ENCODE measurements around the gene SLC7A5. TPM values are rescaled to one million over a fixed set of nuclear protein-coding genes. Genes with fewer than 3 reads are reported as not detected.

The SLC7A5 gene
- total RNA-seq, 2 donors from 2014 or later, result 3.3 to 232 TPM

- Histone ChIP-seq H3K27me3 (replicated peaks; ENCODE audit: insufficient read depth) (no peaks in the 10 kb centered on the region), H3K36me3 (no peaks in the 10 kb centered on the region), H3K9me3 (no peaks in the 10 kb centered on the region), H3K27ac (no peak overlapping the region), H3K4me1 (replicated peaks) (no peaks in the 10 kb centered on the region), H3K4me3 (no peak overlapping the region)
- intact Hi-C loops (cut with DNase I), result no loop called here
- 83% methylated on average over 16 of the region's 37 CpGs for WGBS
- DNase-seq (ENCODE audit: low spot score), result no peak
- no peak for TF ChIP-seq POLR2A (IDR thresholded peaks at IDR 0.05)
- TF ChIP-seq, protein P1, sequence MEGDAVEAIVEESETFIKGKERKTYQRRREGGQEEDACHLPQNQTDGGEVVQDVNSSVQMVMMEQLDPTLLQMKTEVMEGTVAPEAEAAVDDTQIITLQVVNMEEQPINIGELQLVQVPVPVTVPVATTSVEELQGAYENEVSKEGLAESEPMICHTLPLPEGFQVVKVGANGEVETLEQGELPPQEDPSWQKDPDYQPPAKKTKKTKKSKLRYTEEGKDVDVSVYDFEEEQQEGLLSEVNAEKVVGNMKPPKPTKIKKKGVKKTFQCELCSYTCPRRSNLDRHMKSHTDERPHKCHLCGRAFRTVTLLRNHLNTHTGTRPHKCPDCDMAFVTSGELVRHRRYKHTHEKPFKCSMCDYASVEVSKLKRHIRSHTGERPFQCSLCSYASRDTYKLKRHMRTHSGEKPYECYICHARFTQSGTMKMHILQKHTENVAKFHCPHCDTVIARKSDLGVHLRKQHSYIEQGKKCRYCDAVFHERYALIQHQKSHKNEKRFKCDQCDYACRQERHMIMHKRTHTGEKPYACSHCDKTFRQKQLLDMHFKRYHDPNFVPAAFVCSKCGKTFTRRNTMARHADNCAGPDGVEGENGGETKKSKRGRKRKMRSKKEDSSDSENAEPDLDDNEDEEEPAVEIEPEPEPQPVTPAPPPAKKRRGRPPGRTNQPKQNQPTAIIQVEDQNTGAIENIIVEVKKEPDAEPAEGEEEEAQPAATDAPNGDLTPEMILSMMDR (IDR thresholded peaks at IDR 0.05), result no peak
- no peak for TF ChIP-seq POLR2AphosphoS5 (IDR thresholded peaks at IDR 0.05)
These were observed 38.5 kb downstream of the SLC7A5 start for GRCh38 chr16:87830673-87831420.

DNA sequence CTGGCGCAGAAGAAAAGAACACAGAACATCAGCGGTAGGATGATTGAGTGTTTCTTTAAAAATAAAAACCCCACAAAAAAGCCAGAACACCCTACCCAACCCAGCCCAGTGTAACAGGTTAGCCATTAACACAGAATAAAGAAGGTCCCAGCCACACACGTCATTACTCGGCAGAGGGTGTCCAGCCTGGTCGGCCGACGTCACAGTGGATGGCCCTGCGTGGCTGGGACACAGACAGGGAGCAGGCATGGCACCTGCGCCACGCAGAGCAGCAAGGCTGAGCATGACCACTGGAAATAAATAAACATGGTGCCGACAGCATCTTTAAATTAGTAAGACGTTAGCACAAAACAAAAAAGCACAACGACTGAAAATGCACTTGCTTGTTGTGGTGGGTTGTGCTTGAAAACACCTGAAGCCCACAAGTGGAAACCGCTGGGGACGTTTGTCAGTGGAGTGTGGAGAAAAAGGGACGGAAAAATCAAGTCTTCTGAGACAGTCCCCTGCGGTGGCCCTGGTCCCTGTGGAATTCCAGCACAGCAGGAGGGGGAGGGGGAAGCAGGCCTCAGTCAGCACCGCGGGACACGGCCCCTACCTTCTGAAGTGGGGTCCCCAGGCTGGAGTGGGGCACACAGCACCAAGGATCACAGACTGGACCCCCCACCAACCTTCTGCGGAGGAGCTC is 39.2 kb downstream of the SLC7A5 start:
- intact Hi-C loops (cut with DNase I), result no loop called here
- TF ChIP-seq POLR2AphosphoS5 (IDR thresholded peaks at IDR 0.05), result no peak
- no peak for TF ChIP-seq POLR2A (IDR thresholded peaks at IDR 0.05)
- TF ChIP-seq, protein P1 (IDR thresholded peaks at IDR 0.05), result no peak
- no peak overlapping the region for H3K4me3 ChIP-seq
- H3K4me1 ChIP-seq (replicated peaks), result no peaks in the 10 kb centered on the region
- H3K9me3 ChIP-seq, result no peaks in the 10 kb centered on the region
- H3K36me3 ChIP-seq, result no peaks in the 10 kb centered on the region
- H3K27ac ChIP-seq, result no peak overlapping the region
- DNase-seq (ENCODE audit: low spot score), result no peak
- no peaks in the 10 kb centered on the region for H3K27me3 ChIP-seq (replicated peaks; ENCODE audit: insufficient read depth)
- 83% methylated on average over 21 of the region's 21 CpGs for WGBS

DNA sequence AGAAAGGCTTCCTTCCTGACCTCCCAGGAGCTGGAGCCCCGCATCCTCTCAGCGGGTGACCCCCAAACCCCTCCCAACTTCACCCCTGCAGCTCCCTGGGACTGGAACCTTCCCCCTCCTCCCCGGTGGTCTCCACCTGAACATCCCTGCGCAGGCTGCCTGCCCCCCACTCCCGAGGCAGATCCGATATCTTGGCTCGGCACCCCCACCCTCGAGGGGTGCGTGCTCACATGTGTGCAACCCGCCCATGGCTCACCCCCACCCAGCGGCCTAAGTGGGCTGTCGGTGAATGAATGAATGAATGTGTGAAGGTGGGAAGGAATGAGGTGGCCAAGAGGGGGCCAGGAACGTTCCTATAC is 39.7 kb downstream of the SLC7A5 start:
- Histone ChIP-seq H3K27ac (no peak overlapping the region), H3K27me3 (replicated peaks; ENCODE audit: insufficient read depth) (no peaks in the 10 kb centered on the region), H3K4me3 (no peak overlapping the region), H3K4me1 (replicated peaks) (no peaks in the 10 kb centered on the region), H3K9me3 (no peaks in the 10 kb centered on the region), H3K36me3 (no peaks in the 10 kb centered on the region)
- intact Hi-C loops (cut with DNase I), result no loop called here
- DNase-seq (ENCODE audit: low spot score), result no peak
- TF ChIP-seq, protein P1 (IDR thresholded peaks at IDR 0.05), result no peak
- TF ChIP-seq POLR2AphosphoS5 (IDR thresholded peaks at IDR 0.05) (no peak), POLR2A (IDR thresholded peaks at IDR 0.05) (no peak)
- 93% methylated on average over 13 of the region's 13 CpGs for WGBS

DNA sequence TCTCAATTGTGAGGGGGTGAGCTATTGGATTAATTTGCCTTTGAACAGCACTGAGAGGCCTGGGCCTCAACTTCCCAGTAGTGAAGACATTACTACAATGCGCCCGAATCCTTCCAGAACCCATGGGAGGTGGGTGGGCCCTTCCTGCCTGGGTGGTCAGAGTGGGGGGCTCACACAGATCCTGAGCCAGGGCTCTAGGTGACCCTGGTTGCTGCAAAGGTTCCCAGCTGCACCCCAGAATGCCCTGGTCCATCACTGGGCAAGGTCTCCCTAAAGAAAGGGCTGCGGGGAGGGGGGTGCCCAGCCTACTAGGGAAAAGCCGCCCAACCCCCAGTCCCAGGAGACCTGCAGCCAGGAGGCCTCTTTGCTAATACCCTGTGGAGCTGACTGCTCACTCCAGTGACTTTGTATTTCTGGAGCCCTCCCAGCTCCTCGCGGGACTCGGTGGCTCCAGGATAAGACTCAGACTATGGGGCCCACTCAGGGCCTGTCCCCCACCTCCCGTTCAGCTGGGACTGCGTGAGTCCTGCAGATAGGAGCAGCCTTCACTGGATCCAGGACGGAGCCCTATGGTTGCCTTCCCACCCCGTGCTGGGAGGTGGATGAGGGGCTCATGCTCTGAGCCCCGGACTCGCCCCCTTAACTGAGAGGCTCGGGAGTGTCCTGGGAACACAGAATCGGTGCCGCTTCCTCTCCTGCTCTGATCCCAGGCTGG is 40.2 kb downstream of the SLC7A5 start:
- Histone ChIP-seq H3K36me3 (no peaks in the 10 kb centered on the region), H3K9me3 (no peaks in the 10 kb centered on the region), H3K27ac (no peak overlapping the region), H3K27me3 (replicated peaks; ENCODE audit: insufficient read depth) (no peaks in the 10 kb centered on the region), H3K4me3 (no peak overlapping the region), H3K4me1 (replicated peaks) (no peaks in the 10 kb centered on the region)
- 89% methylated on average over 16 of the region's 16 CpGs for WGBS
- intact Hi-C loops (cut with DNase I), result no loop called here
- TF ChIP-seq, protein P1 (IDR thresholded peaks at IDR 0.05), result no peak
- TF ChIP-seq POLR2AphosphoS5 (IDR thresholded peaks at IDR 0.05) (no peak), POLR2A (IDR thresholded peaks at IDR 0.05) (no peak)
- no peak for DNase-seq (ENCODE audit: low spot score)

Measured in prostate gland (tissue), 2 donors.